Mucosa of gallbladder (tissue), 1 donor: ENCODE results near the gene ADGRL2. TPM values are rescaled to one million over a fixed set of nuclear protein-coding genes. Genes with fewer than 3 reads are reported as not detected.

Experiments used
- DNase-seq: peaks from one replicate; pipeline ENCODE4 v3.0.0-alpha.2; 2020; ENCODE audit warnings: low spot score
- total RNA-seq: library from RNA; stranded (reverse); gene quantifications from one replicate; pipeline ENCODE4 v1.2.1, GENCODE V29; 2021
- donor health status: DM: no; HTN: no; CAD: no.

Gene ADGRL2
- total RNA-seq, 1 donor from 2014 or later: 45.1 TPM

- no peak for DNase-seq
Measured at GRCh38 chr1:81982523-81982922, 181.8 kb downstream of the ADGRL2 start.

- no peak for DNase-seq
Measured at GRCh38 chr1:81989524-81989923, 188.8 kb downstream of the ADGRL2 start.

- no peak for DNase-seq
Measured at GRCh38 chr1:81990241-81990640, 189.5 kb downstream of the ADGRL2 start.

GRCh38 chr1:81998165-81998564, 197.4 kb downstream of the ADGRL2 start:
- DNase-seq: peak; percentile 45

GRCh38 chr1:81999364-81999763, 198.6 kb downstream of the ADGRL2 start:
- DNase-seq: no peak

GRCh38 chr1:82000221-82000620, 199.5 kb downstream of the ADGRL2 start:
- DNase-seq: no peak

GRCh38 chr1:82001345-82001744, 200.6 kb downstream of the ADGRL2 start:
- DNase-seq: no peak

- no peak for DNase-seq
Measured at GRCh38 chr1:82007804-82008203, 207.1 kb downstream of the ADGRL2 start.

- no peak for DNase-seq
Measured at GRCh38 chr1:82013702-82014101, 213.0 kb downstream of the ADGRL2 start.

- no peak for DNase-seq
Measured at GRCh38 chr1:82015444-82015843, 214.7 kb downstream of the ADGRL2 start.

GRCh38 chr1:82018319-82018718, 217.6 kb downstream of the ADGRL2 start:
- no peak for DNase-seq

- no peak for DNase-seq
Measured at GRCh38 chr1:82019508-82019907, 218.8 kb downstream of the ADGRL2 start.

GRCh38 chr1:82030830-82031229, 230.1 kb downstream of the ADGRL2 start:
- DNase-seq: no peak

GRCh38 chr1:82032068-82032467, 231.3 kb downstream of the ADGRL2 start:
- no peak for DNase-seq

GRCh38 chr1:82034812-82035211, 234.1 kb downstream of the ADGRL2 start:
- DNase-seq: no peak
